Activated T-helper 17 cell treated with anti-CD3 and anti-CD28 coated beads, Interleukin-2, amount 50 U/mL, for 72 hours (primary cell): ENCODE measurements around the gene WIPF2. TPM values are rescaled to one million over a fixed set of nuclear protein-coding genes. Genes with fewer than 3 reads are reported as not detected.

Experiments used
- total RNA-seq, 2 donors: library from RNA; stranded (reverse); gene quantifications; one replicate each; pipeline ENCODE4 v1.2.3, GENCODE V29; 2022

Gene WIPF2
- total RNA-seq, 2 donors from 2014 or later, result 25.1 to 38.0 TPM

Other genes starting within 250 kb of the WIPF2 start
- 100 to 1,000 TPM in 1 of 2 donors, 10 to 100 TPM in 1; 97.6 to 159 TPM for gene PSMD3, start 238.5 kb upstream of the WIPF2 start, total RNA-seq
- not detected for gene CSF3, start 203.9 kb upstream of the WIPF2 start, total RNA-seq
- 100 to 1,000 TPM in 1 of 2 donors, 10 to 100 TPM in 1; 83.5 to 140 TPM for gene MED24, start 164.9 kb upstream of the WIPF2 start, total RNA-seq
- 10 to 100 TPM; 10.3 to 14.4 TPM for gene THRA, start 156.3 kb upstream of the WIPF2 start, total RNA-seq
- gene NR1D1, start 118.7 kb upstream of the WIPF2 start, total RNA-seq, result 10 to 100 TPM; 12.2 to 21.8 TPM
- gene MSL1, start 97.3 kb upstream of the WIPF2 start, total RNA-seq, result 100 to 1,000 TPM in 1 of 2 donors, 10 to 100 TPM in 1; 80.5 to 114 TPM
- gene CASC3, start 78.8 kb upstream of the WIPF2 start, total RNA-seq, result 100 to 1,000 TPM; 110 to 244 TPM
- 1 to 10 TPM; 9.4 to 9.9 TPM for gene RAPGEFL1, start 41.8 kb upstream of the WIPF2 start, total RNA-seq
- gene CDC6, start 68.6 kb downstream of the WIPF2 start, total RNA-seq, result 100 to 1,000 TPM in 1 of 2 donors, 10 to 100 TPM in 1; 60.9 to 101 TPM
- gene RARA, start 89.9 kb downstream of the WIPF2 start, total RNA-seq, result 10 to 100 TPM; 43.7 to 61.9 TPM
- not detected for gene GJD3, start 145.4 kb downstream of the WIPF2 start, total RNA-seq
- 100 to 1,000 TPM; 230 to 257 TPM for gene TOP2A, start 198.6 kb downstream of the WIPF2 start, total RNA-seq
- gene IGFBP4, start 224.1 kb downstream of the WIPF2 start, total RNA-seq, result 10 to 100 TPM in 1 of 2 donors, 1 to 10 TPM in 1; 5.3 to 33.8 TPM